ENCODE data around the gene NCBP1.

The NCBP1 gene

GRCh38 chr9:97721396-97721795, 87.8 kb downstream of the NCBP1 start:
- DNase-seq: no peak

- DNase-seq: no peak
Measured at GRCh38 chr9:97722331-97722730, 88.7 kb downstream of the NCBP1 start.
